Uterus (tissue), 4 donors: ENCODE results near the gene PPP2R2C. TPM values are rescaled to one million over a fixed set of nuclear protein-coding genes. Genes with fewer than 3 reads are reported as not detected.

Experiments
- DNase-seq, 2 donors: peaks; one replicate each; pipeline ENCODE4 v3.0.0-alpha.2; 2019 to 2020
- H3K27ac ChIP-seq, 2 donors: fragments of 200-600 bp; sonication (generic); 1 replicate in 1 of 2; 2 replicates in 1 of 2; pipeline ENCODE4 v1.5.1; 2016 to 2018
- H3K27me3 ChIP-seq, 2 donors: fragments of 200-600 bp; sonication (generic); one replicate each; pipeline ENCODE4 v1.5.1; 2018 to 2019; ENCODE audit warnings: control low read depth in 1 of 2
- H3K36me3 ChIP-seq, 2 donors: fragments of 200-600 bp; sonication (generic); one replicate each; pipeline ENCODE4 v1.5.1; 2019; ENCODE audit warnings: control low read depth in 1 of 2
- H3K4me1 ChIP-seq, 2 donors: fragments of 200-600 bp; sonication (generic); one replicate each; pipeline ENCODE4 v1.5.1; 2018 to 2019; ENCODE audit warnings: control low read depth in 1 of 2
- H3K4me3 ChIP-seq, 2 donors: fragments of 200-600 bp; sonication (generic); 1 replicate in 1 of 2; 2 replicates in 1 of 2; pipeline ENCODE4 v1.5.1; 2018 to 2019; ENCODE audit warnings: mild to moderate bottlenecking in 1 of 2
- H3K9me3 ChIP-seq, 2 donors: fragments of 200-600 bp; sonication (generic); one replicate each; pipeline ENCODE4 v1.5.1; 2019; ENCODE audit warnings: control low read depth in 1 of 2
- POLR2A ChIP-seq, 2 donors: fragments of 450-650 bp; IDR thresholded peaks; one replicate each; pipeline ENCODE4 v1.6.1; 2016; ENCODE audit warnings: antibody characterized with exemption in 2 of 2, mild to moderate bottlenecking in 1 of 2, moderate library complexity in 1 of 2
- intact Hi-C: fragments of 100-400 bp; cut with DNase I; formaldehyde crosslinking; loops from one replicate; pipeline ENCODE4 v1.15.1; 2023; ENCODE audit warnings: low total_unique reads
- total RNA-seq, 4 donors: library from RNA; depleted of rRNA in 3 of 4; stranded (reverse); fragments of >200 nt in 3 of 4; gene quantifications; one replicate each; pipeline versions ENCODE4 v1.1.0 to v1.2.4, GENCODE V29; 2014 to 2023
- TF ChIP-seq, protein P1 (sequence below), 4 experiments: fragments of 200-600 bp in 2 of 4; fragments of 450-650 bp in 2 of 4; sonication (generic) in 2 of 4; IDR thresholded peaks; one replicate each; pipeline ENCODE4 v1.5.1; 2016 to 2019; ENCODE audit warnings: antibody characterized with exemption in 4 of 4, mild to moderate bottlenecking in 2 of 4, moderate library complexity in 1 of 4
- donor health status: DM: yes; HTN: yes; CAD: no.

Gene PPP2R2C
- total RNA-seq, 4 donors from 2014 or later: 2.9 to 49.1 (median 27.3) TPM

DNA sequence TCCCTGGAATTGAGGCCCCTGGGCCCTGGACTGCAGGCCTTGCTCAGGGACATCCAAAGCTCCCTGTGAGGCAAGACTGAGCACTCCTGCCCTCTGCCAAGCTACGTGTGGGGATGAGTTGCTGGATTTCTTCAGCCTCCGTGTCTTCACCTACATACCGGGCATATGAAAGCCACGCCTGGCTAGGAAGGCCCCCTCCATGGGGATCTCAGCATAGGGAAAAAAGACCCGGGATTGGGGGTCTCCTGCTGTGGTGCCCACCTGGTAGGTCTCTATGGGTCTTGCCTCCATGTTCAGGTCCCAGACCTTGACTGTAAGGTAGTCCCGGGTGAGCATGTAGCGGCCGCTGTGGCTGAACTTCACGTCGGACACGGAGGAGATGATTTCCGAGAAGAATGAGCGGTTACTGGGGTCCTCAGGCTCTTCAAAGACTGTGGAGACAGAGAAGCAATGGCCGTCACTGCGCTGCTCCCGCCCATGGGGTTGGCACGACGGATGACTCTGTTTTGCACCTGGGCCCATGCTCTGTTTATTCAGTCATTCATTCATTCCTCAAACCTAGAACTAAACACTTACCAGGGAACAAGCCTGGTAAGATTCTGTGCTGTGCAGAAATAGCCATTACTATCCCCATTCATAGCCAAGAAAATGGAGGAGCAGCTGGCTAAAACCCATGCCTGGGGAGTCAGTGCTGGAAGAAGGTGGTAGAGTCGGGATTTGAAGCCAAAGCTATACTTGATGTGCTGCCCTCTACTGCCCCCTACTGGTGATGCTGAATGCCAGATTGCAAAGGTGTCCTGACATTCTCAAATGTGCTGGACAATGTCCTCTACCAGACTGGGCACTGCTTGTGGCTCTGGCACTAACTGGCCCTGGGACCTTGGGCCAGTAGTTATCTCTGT, 138.9 kb downstream of the PPP2R2C start:
- Histone ChIP-seq H3K27ac (no peak overlapping the region), H3K9me3 (no peaks in the 10 kb centered on the region), H3K36me3 (no peaks in the 10 kb centered on the region), H3K27me3 (no peaks in the 10 kb centered on the region), H3K4me3 (no peak overlapping the region), H3K4me1 (no peaks in the 10 kb centered on the region)
- no peak for DNase-seq
- intact Hi-C loops: loop anchor here (10.0 kb wide), 1 partner anchor 211 kb away; no protein-coding TSS in a partner anchor
- TF ChIP-seq, protein P1, sequence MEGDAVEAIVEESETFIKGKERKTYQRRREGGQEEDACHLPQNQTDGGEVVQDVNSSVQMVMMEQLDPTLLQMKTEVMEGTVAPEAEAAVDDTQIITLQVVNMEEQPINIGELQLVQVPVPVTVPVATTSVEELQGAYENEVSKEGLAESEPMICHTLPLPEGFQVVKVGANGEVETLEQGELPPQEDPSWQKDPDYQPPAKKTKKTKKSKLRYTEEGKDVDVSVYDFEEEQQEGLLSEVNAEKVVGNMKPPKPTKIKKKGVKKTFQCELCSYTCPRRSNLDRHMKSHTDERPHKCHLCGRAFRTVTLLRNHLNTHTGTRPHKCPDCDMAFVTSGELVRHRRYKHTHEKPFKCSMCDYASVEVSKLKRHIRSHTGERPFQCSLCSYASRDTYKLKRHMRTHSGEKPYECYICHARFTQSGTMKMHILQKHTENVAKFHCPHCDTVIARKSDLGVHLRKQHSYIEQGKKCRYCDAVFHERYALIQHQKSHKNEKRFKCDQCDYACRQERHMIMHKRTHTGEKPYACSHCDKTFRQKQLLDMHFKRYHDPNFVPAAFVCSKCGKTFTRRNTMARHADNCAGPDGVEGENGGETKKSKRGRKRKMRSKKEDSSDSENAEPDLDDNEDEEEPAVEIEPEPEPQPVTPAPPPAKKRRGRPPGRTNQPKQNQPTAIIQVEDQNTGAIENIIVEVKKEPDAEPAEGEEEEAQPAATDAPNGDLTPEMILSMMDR (IDR thresholded peaks at IDR 0.05): peak in 1 of 4 experiments; percentile 29
- TF ChIP-seq POLR2A (IDR thresholded peaks at IDR 0.05): no peak

GRCh38 chr4:6332669-6333050, 139.8 kb downstream of the PPP2R2C start:
- intact Hi-C loops: loop anchor here (10.0 kb wide), 1 partner anchor 212 kb away; no protein-coding TSS in a partner anchor
- TF ChIP-seq POLR2A (IDR thresholded peaks at IDR 0.05): no peak
- TF ChIP-seq, protein P1 (IDR thresholded peaks at IDR 0.05): no peak
- Histone ChIP-seq H3K4me1 (no peaks in the 10 kb centered on the region), H3K36me3 (no peaks in the 10 kb centered on the region), H3K9me3 (no peaks in the 10 kb centered on the region), H3K4me3 (no peak overlapping the region), H3K27ac (no peak overlapping the region), H3K27me3 (no peaks in the 10 kb centered on the region)
- DNase-seq: no peak

GRCh38 chr4:6332042-6332668, 140.3 kb downstream of the PPP2R2C start:
- DNase-seq: no peak
- no peaks in the 10 kb centered on the region for H3K27me3 ChIP-seq
- intact Hi-C loops: loop anchor here (10.0 kb wide), 1 partner anchor 213 kb away; no protein-coding TSS in a partner anchor
- no peaks in the 10 kb centered on the region for H3K36me3 ChIP-seq
- H3K4me3 ChIP-seq: no peak overlapping the region
- H3K4me1 ChIP-seq: no peaks in the 10 kb centered on the region
- H3K9me3 ChIP-seq: no peaks in the 10 kb centered on the region
- no peak overlapping the region for H3K27ac ChIP-seq
- no peak for TF ChIP-seq POLR2A (IDR thresholded peaks at IDR 0.05)
- TF ChIP-seq, protein P1 (IDR thresholded peaks at IDR 0.05): peak; percentile 50 to 58 (median 53)

DNA sequence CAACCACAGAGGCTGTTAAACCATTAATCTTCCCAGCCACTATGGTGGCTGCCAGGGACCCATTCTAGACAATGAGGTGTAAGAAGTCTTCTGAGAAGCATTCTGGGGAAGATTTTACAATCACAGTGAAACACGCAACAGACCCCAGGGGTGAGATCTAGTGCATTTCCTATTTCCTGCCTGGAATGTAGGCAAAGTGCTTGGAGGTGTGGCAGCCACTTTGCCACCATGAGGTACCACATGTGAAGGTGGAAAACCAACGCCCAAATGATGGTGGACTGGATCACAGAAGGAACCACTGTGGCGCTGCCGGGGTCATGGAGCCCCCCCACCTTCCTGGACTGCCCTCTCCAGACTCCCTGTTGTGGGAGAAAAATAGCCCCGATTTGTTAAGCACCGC, 140.9 kb downstream of the PPP2R2C start:
- Histone ChIP-seq H3K36me3 (no peaks in the 10 kb centered on the region), H3K27me3 (no peaks in the 10 kb centered on the region)

More for the DNA sequence above, 140.9 kb downstream of the PPP2R2C start:
- Histone ChIP-seq H3K4me3 (no peak overlapping the region), H3K27ac (no peak overlapping the region), H3K9me3 (no peaks in the 10 kb centered on the region), H3K4me1 (no peaks in the 10 kb centered on the region)
- no peak for DNase-seq
- intact Hi-C loops: loop anchor here (10.0 kb wide), 1 partner anchor 213 kb away; no protein-coding TSS in a partner anchor
- no peak for TF ChIP-seq POLR2A (IDR thresholded peaks at IDR 0.05)
- TF ChIP-seq, protein P1 (IDR thresholded peaks at IDR 0.05): no peak
